Peyer's patch (tissue), 4 donors: ENCODE measurements around the gene LPO. TPM values are rescaled to one million over a fixed set of nuclear protein-coding genes. Genes with fewer than 3 reads are reported as not detected.

ENCODE experiments used
- DNase-seq, 3 donors: peaks; one replicate each; pipeline ENCODE4 v3.0.0-alpha.2; 2017 to 2019
- H3K27ac ChIP-seq, 4 donors: fragments of 200-600 bp; sonication (generic); one replicate each; pipeline ENCODE4 v1.5.1; 2016 to 2019
- H3K27me3 ChIP-seq, 2 donors: fragments of 200-600 bp; sonication (generic); one replicate each; pipeline ENCODE4 v1.5.1; 2019
- H3K36me3 ChIP-seq, 3 donors: fragments of 200-600 bp; sonication (generic); one replicate each; pipeline ENCODE4 v1.5.1; 2016 to 2019
- H3K4me1 ChIP-seq, 4 donors: fragments of 200-600 bp; sonication (generic); one replicate each; pipeline ENCODE4 v1.5.1; 2016 to 2019
- H3K4me3 ChIP-seq, 4 donors: fragments of 200-600 bp; sonication (generic); 1 replicate in 3 of 4; 2 replicates in 1 of 4; pipeline ENCODE4 v1.5.1; 2016 to 2019; ENCODE audit warnings: mild to moderate bottlenecking in 1 of 4
- H3K9me3 ChIP-seq, 4 donors: fragments of 200-600 bp; sonication (generic); one replicate each; pipeline ENCODE4 v1.5.1; 2016 to 2019; ENCODE audit warnings: mild to moderate bottlenecking in 1 of 4
- CTCF ChIP-seq, 6 experiments: fragments of 450-650 bp in 4 of 6; fragments of 200-600 bp in 2 of 6; sonication (generic) in 1 of 6; IDR thresholded peaks; one replicate each; pipeline ENCODE4 v1.5.1; 2017 to 2019; ENCODE audit warnings: antibody characterized with exemption in 6 of 6, mild to moderate bottlenecking in 3 of 6, moderate library complexity in 1 of 6
- POLR2A ChIP-seq, 2 donors: fragments of 450-650 bp; IDR thresholded peaks; one replicate each; pipeline ENCODE4 v1.5.1; 2017; ENCODE audit warnings: antibody characterized with exemption in 2 of 2, mild to moderate bottlenecking in 2 of 2, moderate library complexity in 2 of 2
- total RNA-seq, 4 donors: library from RNA; depleted of rRNA; stranded (reverse); fragments of >200 nt; gene quantifications; one replicate each; pipeline ENCODE4 v1.1.0, GENCODE V29; 2016

The LPO gene
- total RNA-seq, 4 donors from 2014 or later: 2.3 to 9.0 TPM; not detected in 2

- peaks cover 0 to 5% (median 0%) of the 10 kb centered on the region in 3 donors for H3K36me3 ChIP-seq
- no peaks in the 10 kb centered on the region for H3K9me3 ChIP-seq
- H3K4me1 ChIP-seq: peaks cover 0 to 6% (median 2%) of the 10 kb centered on the region in 4 donors
- peak in 1 of 2 donors; percentile 62 for TF ChIP-seq POLR2A (IDR thresholded peaks at IDR 0.05)
- TF ChIP-seq CTCF (IDR thresholded peaks at IDR 0.05): peak; percentile 71 to 87 (median 77)
- no peaks in the 10 kb centered on the region for H3K27me3 ChIP-seq
- peak within 1 kb of the TSS; percentile 58 to 95 (median 75) for H3K4me3 ChIP-seq
- DNase-seq: peak; percentile 93 to 98 (median 97)
- peak within 1 kb of the TSS; percentile 67 to 82 (median 77) for H3K27ac ChIP-seq
Observed at GRCh38 chr17:58219007-58219788, 19.2 kb upstream of the LPO start, which contains the start of gene MKS1. MKS1 (minus strand) TSS chr17:58219255; CDS start chr17:58219230, 25 bp downstream.

GRCh38 chr17:58219789-58220183 lies 18.6 kb upstream of the LPO start:
- DNase-seq: no peak
- H3K9me3 ChIP-seq: no peaks in the 10 kb centered on the region
- peak overlapping the region; percentile 67 to 82 (median 77) for H3K27ac ChIP-seq
- H3K4me1 ChIP-seq: peaks cover 0 to 6% (median 2%) of the 10 kb centered on the region in 4 donors
- peaks cover 0 to 1% (median 0%) of the 10 kb centered on the region in 3 donors for H3K36me3 ChIP-seq
- H3K4me3 ChIP-seq: peak overlapping the region; percentile 58 to 95 (median 75)
- TF ChIP-seq CTCF (IDR thresholded peaks at IDR 0.05) (no peak), POLR2A (IDR thresholded peaks at IDR 0.05) (no peak)
- H3K27me3 ChIP-seq: no peaks in the 10 kb centered on the region

GRCh38 chr17:58224315-58224714 lies 14.1 kb upstream of the LPO start:
- Histone ChIP-seq H3K9me3 (no peaks in the 10 kb centered on the region), H3K36me3 (no peaks in the 10 kb centered on the region), H3K27ac (no peak overlapping the region), H3K4me3 (no peak overlapping the region), H3K27me3 (no peaks in the 10 kb centered on the region), H3K4me1 (peaks cover 0 to 6% (median 0%) of the 10 kb centered on the region in 4 donors)
- DNase-seq: no peak
- no peak for TF ChIP-seq CTCF (IDR thresholded peaks at IDR 0.05)
- TF ChIP-seq POLR2A (IDR thresholded peaks at IDR 0.05): no peak

GRCh38 chr17:58227733-58228132 lies 10.7 kb upstream of the LPO start:
- no peak for DNase-seq
- Histone ChIP-seq H3K4me1 (peaks cover 0 to 6% (median 0%) of the 10 kb centered on the region in 4 donors), H3K9me3 (no peaks in the 10 kb centered on the region), H3K27me3 (no peaks in the 10 kb centered on the region), H3K4me3 (no peak overlapping the region), H3K27ac (no peak overlapping the region), H3K36me3 (no peaks in the 10 kb centered on the region)
- no peak for TF ChIP-seq CTCF (IDR thresholded peaks at IDR 0.05)
- TF ChIP-seq POLR2A (IDR thresholded peaks at IDR 0.05): no peak

GRCh38 chr17:58228679-58229078 lies 9.7 kb upstream of the LPO start:
- Histone ChIP-seq H3K4me1 (peaks cover 0 to 6% (median 0%) of the 10 kb centered on the region in 4 donors), H3K4me3 (no peak overlapping the region), H3K36me3 (no peaks in the 10 kb centered on the region), H3K27me3 (no peaks in the 10 kb centered on the region), H3K27ac (no peak overlapping the region), H3K9me3 (no peaks in the 10 kb centered on the region)
- DNase-seq: no peak
- no peak for TF ChIP-seq CTCF (IDR thresholded peaks at IDR 0.05)
- no peak for TF ChIP-seq POLR2A (IDR thresholded peaks at IDR 0.05)
